Astrocyte (in vitro differentiated cells and primary cell): ENCODE measurements around the gene FTSJ1. TPM values are rescaled to one million over a fixed set of nuclear protein-coding genes. Genes with fewer than 3 reads are reported as not detected.

Experiments
- DNase-seq: peaks from one replicate; pipeline ENCODE4 v3.0.0-alpha.2; 2010; ENCODE audit warnings: low read depth
- FAIRE-seq: peaks from 2 replicates; lab custom pipeline; 2011; peaks lifted over from hg19 to GRCh38; lab: Jason Lieb, UNC
- H2AFZ ChIP-seq: 2 replicates; pipeline ENCODE4 v1.6.0; 2012; ENCODE audit warnings: low read depth, low read length, inconsistent platforms
- H3K27ac ChIP-seq: 2 replicates; pipeline ENCODE4 v1.5.1; 2011; ENCODE audit warnings: low read depth, low read length, inconsistent platforms
- H3K27me3 ChIP-seq: 2 replicates; pipeline ENCODE4 v1.6.0; 2011; ENCODE audit warnings: low read length, inconsistent platforms; ENCODE audit not compliant: insufficient read depth
- H3K36me3 ChIP-seq: 2 replicates; pipeline ENCODE4 v1.5.1; 2011; ENCODE audit warnings: low read length, inconsistent platforms; ENCODE audit not compliant: insufficient read depth
- H3K4me1 ChIP-seq: 2 replicates; pipeline ENCODE4 v1.5.1; 2011; ENCODE audit warnings: low read length, inconsistent platforms; ENCODE audit not compliant: insufficient read depth
- H3K4me2 ChIP-seq: 2 replicates; pipeline ENCODE4 v1.6.0; 2012; ENCODE audit warnings: low read length, inconsistent platforms
- H3K4me3 ChIP-seq: 2 replicates; pipeline ENCODE4 v1.5.1; 2011; ENCODE audit warnings: low read depth, mild to moderate bottlenecking, low read length, inconsistent platforms; ENCODE audit not compliant: insufficient read depth
- H3K79me2 ChIP-seq: 2 replicates; pipeline ENCODE4 v1.6.0; 2012; ENCODE audit warnings: mild to moderate bottlenecking, low read length, inconsistent platforms; ENCODE audit not compliant: insufficient read depth
- H3K9ac ChIP-seq: 2 replicates; pipeline ENCODE4 v1.6.0; 2012; ENCODE audit warnings: mild to moderate bottlenecking, low read length, inconsistent platforms
- H3K9me3 ChIP-seq: 2 replicates; pipeline ENCODE4 v1.5.1; 2012; ENCODE audit warnings: low read depth, mild to moderate bottlenecking, low read length, inconsistent platforms; ENCODE audit not compliant: insufficient read depth
- H4K20me1 ChIP-seq: 2 replicates; pipeline ENCODE4 v1.6.0; 2012; ENCODE audit warnings: low read length, inconsistent platforms; ENCODE audit not compliant: insufficient read depth
- H3K27ac Mint-ChIP-seq: one replicate; pipeline ENCODE4 v1.8.0; 2021; ENCODE audit warnings: mild to moderate bottlenecking, mixed read lengths; ENCODE audit not compliant: unreplicated experiment
- H3K27me3 Mint-ChIP-seq: one replicate; pipeline ENCODE4 v1.8.0; 2021; ENCODE audit warnings: low read depth, mixed read lengths; ENCODE audit not compliant: unreplicated experiment
- H3K36me3 Mint-ChIP-seq: one replicate; pipeline ENCODE4 v1.8.0; 2021; ENCODE audit warnings: low read depth, mixed read lengths; ENCODE audit not compliant: unreplicated experiment
- H3K4me1 Mint-ChIP-seq: one replicate; pipeline ENCODE4 v1.8.0; 2021; ENCODE audit warnings: low read depth, mixed read lengths; ENCODE audit not compliant: unreplicated experiment
- H3K4me3 Mint-ChIP-seq: one replicate; pipeline ENCODE4 v1.8.0; 2021; ENCODE audit warnings: mild to moderate bottlenecking, moderate library complexity, mixed read lengths; ENCODE audit not compliant: unreplicated experiment
- H3K9me3 Mint-ChIP-seq: one replicate; pipeline ENCODE4 v1.8.0; 2021; ENCODE audit warnings: mild to moderate bottlenecking, mixed read lengths; ENCODE audit not compliant: unreplicated experiment
- CTCF ChIP-seq: IDR thresholded peaks from 2 replicates; pipeline ENCODE4 v1.5.1; 2011; ENCODE audit warnings: low read depth, mild to moderate bottlenecking, inconsistent platforms, low read length, moderate library complexity; ENCODE audit not compliant: insufficient read depth
- EZH2 ChIP-seq: IDR thresholded peaks from 2 replicates; pipeline ENCODE4 v1.6.1; 2012; ENCODE audit warnings: mild to moderate bottlenecking, low read length, inconsistent platforms; ENCODE audit not compliant: insufficient read depth
- total RNA-seq: library from RNA; stranded (reverse); gene quantifications from 2 replicates; pipeline ENCODE4 v1.2.1, GENCODE V29; 2021

The FTSJ1 gene
- total RNA-seq, 1 donor from 2014 or later = 64.4 TPM

- H3K27me3 ChIP-seq = no peaks in the 10 kb centered on the region
- peak overlapping the region; percentile 76 for H3K9ac ChIP-seq
- H3K4me2 ChIP-seq = peak overlapping the region; percentile 78
- FAIRE-seq (no peak), DNase-seq (no peak)
- H3K4me3 ChIP-seq = no peak overlapping the region
- no peaks in the 10 kb centered on the region for H3K79me2 ChIP-seq
- Mint-ChIP-seq H3K9me3 (peaks cover 3% of the 10 kb centered on the region), H3K4me3 (peak overlapping the region; percentile 81), H3K27ac (no peak overlapping the region), H3K4me1 (peaks cover 26% of the 10 kb centered on the region), H3K36me3 (peaks cover 3% of the 10 kb centered on the region), H3K27me3 (no peaks in the 10 kb centered on the region)
- H4K20me1 ChIP-seq = no peaks in the 10 kb centered on the region
- peak overlapping the region; percentile 4 for H2AFZ ChIP-seq
- H3K36me3 ChIP-seq = no peaks in the 10 kb centered on the region
- H3K27ac ChIP-seq = no peak overlapping the region
- TF ChIP-seq CTCF (no peak), EZH2 (no peak)
- peaks cover 19% of the 10 kb centered on the region for H3K4me1 ChIP-seq
- no peaks in the 10 kb centered on the region for H3K9me3 ChIP-seq
Measured at GRCh38 chrX:48468247-48468671, 7.7 kb upstream of the FTSJ1 start.

GRCh38 chrX:48468693-48469691 is 7.0 kb upstream of the FTSJ1 start:
- Histone ChIP-seq H4K20me1 (no peaks in the 10 kb centered on the region), H3K9me3 (no peaks in the 10 kb centered on the region), H2AFZ (no peak overlapping the region), H3K36me3 (no peaks in the 10 kb centered on the region), H3K9ac (peak overlapping the region; percentile 76), H3K4me2 (peak overlapping the region; percentile 78), H3K4me3 (no peak overlapping the region), H3K27ac (no peak overlapping the region), H3K27me3 (no peaks in the 10 kb centered on the region), H3K4me1 (peaks cover 19% of the 10 kb centered on the region), H3K79me2 (no peaks in the 10 kb centered on the region)
- no peaks in the 10 kb centered on the region for H3K27me3 Mint-ChIP-seq
- H3K4me1 Mint-ChIP-seq = peaks cover 25% of the 10 kb centered on the region
- H3K9me3 Mint-ChIP-seq = peaks cover 2% of the 10 kb centered on the region
- H3K4me3 Mint-ChIP-seq = peak overlapping the region; percentile 81
- H3K27ac Mint-ChIP-seq = no peak overlapping the region
- FAIRE-seq (no peak), DNase-seq (no peak)
- peaks cover 2% of the 10 kb centered on the region for H3K36me3 Mint-ChIP-seq
- no peak for TF ChIP-seq CTCF
- TF ChIP-seq EZH2 = no peak
